Measurements from ENCODE around the gene TNS4. TPM values are rescaled to one million over a fixed set of nuclear protein-coding genes. Genes with fewer than 3 reads are reported as not detected.

The TNS4 gene
- total RNA-seq, 1 donor from 2014 or later: 0.18 TPM

- POLR2A ChIA-PET: interaction anchor here (0.5 to 1.0 kb wide), 2 partner anchors 14 to 107 kb away, joined by 3 read pairs; no protein-coding TSS in a partner anchor
- no peak overlapping the region for H3K4me3 Mint-ChIP-seq
Observed at GRCh38 chr17:40461732-40462342, 39.6 kb downstream of the TNS4 start.

GRCh38 chr17:40460968-40461731 lies 40.3 kb downstream of the TNS4 start:
- Mint-ChIP-seq H3K4me3 (no peak overlapping the region), H3K27me3 (no peaks in the 10 kb centered on the region)
- POLR2A ChIA-PET: interaction anchor here (0.5 to 1.0 kb wide), 2 partner anchors 14 to 106 kb away, joined by 3 read pairs; no protein-coding TSS in a partner anchor

More at GRCh38 chr17:40461732-40462342, 39.6 kb downstream of the TNS4 start:
- no peak overlapping the region for H3K27ac Mint-ChIP-seq
- DNase-seq: no peak
- ATAC-seq (ENCODE audit: low read depth): no peak
- CTCF ChIA-PET: no interaction called here
- TF ChIP-seq CTCF (IDR thresholded peaks at IDR 0.05): no peak
- peaks cover 6% of the 10 kb centered on the region for H3K36me3 Mint-ChIP-seq (ENCODE audit: low read depth)
- intact Hi-C loops (cut with micrococcal nuclease): no loop called here
- H3K4me1 Mint-ChIP-seq: no peaks in the 10 kb centered on the region
- no peaks in the 10 kb centered on the region for H3K27me3 Mint-ChIP-seq
- H3K9me3 Mint-ChIP-seq: no peaks in the 10 kb centered on the region

GRCh38 chr17:40460604-40460967 lies 40.8 kb downstream of the TNS4 start:
- CTCF ChIA-PET: no interaction called here
- intact Hi-C loops (cut with micrococcal nuclease): no loop called here
- POLR2A ChIA-PET: no interaction called here

More at GRCh38 chr17:40460968-40461731, 40.3 kb downstream of the TNS4 start:
- Mint-ChIP-seq H3K36me3 (ENCODE audit: low read depth) (peaks cover 10% of the 10 kb centered on the region), H3K27ac (no peak overlapping the region), H3K4me1 (no peaks in the 10 kb centered on the region), H3K9me3 (no peaks in the 10 kb centered on the region)
- intact Hi-C loops (cut with micrococcal nuclease): no loop called here
- CTCF ChIA-PET: no interaction called here
- no peak for ATAC-seq (ENCODE audit: low read depth)
- DNase-seq: no peak
- no peak for TF ChIP-seq CTCF (IDR thresholded peaks at IDR 0.05)

GRCh38 chr17:40459636-40460603 lies 41.5 kb downstream of the TNS4 start:
- no peaks in the 10 kb centered on the region for H3K9me3 Mint-ChIP-seq
- intact Hi-C loops (cut with micrococcal nuclease): no loop called here

More at GRCh38 chr17:40460604-40460967, 40.8 kb downstream of the TNS4 start:
- no peak for DNase-seq
- H3K4me1 Mint-ChIP-seq: no peaks in the 10 kb centered on the region
- H3K9me3 Mint-ChIP-seq: no peaks in the 10 kb centered on the region
- H3K27ac Mint-ChIP-seq: no peak overlapping the region
- H3K36me3 Mint-ChIP-seq (ENCODE audit: low read depth): peaks cover 15% of the 10 kb centered on the region
- no peak overlapping the region for H3K4me3 Mint-ChIP-seq
- ATAC-seq (ENCODE audit: low read depth): no peak
- H3K27me3 Mint-ChIP-seq: no peaks in the 10 kb centered on the region
- TF ChIP-seq CTCF (IDR thresholded peaks at IDR 0.05): no peak

More at GRCh38 chr17:40459636-40460603, 41.5 kb downstream of the TNS4 start:
- no peaks in the 10 kb centered on the region for H3K4me1 Mint-ChIP-seq
- CTCF ChIA-PET: no interaction called here
- H3K4me3 Mint-ChIP-seq: no peak overlapping the region
- DNase-seq: no peak
- POLR2A ChIA-PET: no interaction called here
- TF ChIP-seq CTCF (IDR thresholded peaks at IDR 0.05): no peak
- no peak overlapping the region for H3K27ac Mint-ChIP-seq
- no peaks in the 10 kb centered on the region for H3K27me3 Mint-ChIP-seq
- peaks cover 18% of the 10 kb centered on the region for H3K36me3 Mint-ChIP-seq (ENCODE audit: low read depth)
- no peak for ATAC-seq (ENCODE audit: low read depth)

Data from activated B cell treated with CpG ODN at 0.5 μM for 24 hours (primary cell).